B cell (primary cell): ENCODE results near the gene ALKBH5.

ENCODE experiments used
- CTCF ChIP-seq: fragments of 200-600 bp; IDR thresholded peaks from one replicate; pipeline ENCODE4 v1.8.0; 2022; ENCODE audit warnings: antibody characterized with exemption, mild to moderate bottlenecking
- EZH2 ChIP-seq: IDR thresholded peaks from 2 replicates; pipeline ENCODE4 v1.6.1; 2012; ENCODE audit warnings: borderline replicate concordance, low read depth, mild to moderate bottlenecking, moderate library complexity, low read length; ENCODE audit not compliant: insufficient read depth, poor library complexity, severe bottlenecking

- TF ChIP-seq CTCF (no peak), EZH2 (no peak)
Measured at GRCh38 chr17:18138065-18138749, 45.4 kb upstream of the ALKBH5 start.
